ENCODE measurements around the gene MAN2B2.

MAN2B2 gene

GRCh38 chr4:6532102-6532501 is 42.9 kb upstream of the MAN2B2 start:
- TF ChIP-seq POU6F1 (CRISPR knock-in tag; IDR thresholded peaks at IDR 0.05; ENCODE audit: borderline replicate concordance, low read depth), result no peak
- no peak for TF ChIP-seq TSHZ2 (CRISPR knock-in tag; IDR thresholded peaks at IDR 0.05)
- no peak for TF ChIP-seq RARB (CRISPR knock-in tag; IDR thresholded peaks at IDR 0.05)
- TF ChIP-seq ISL1 (CRISPR knock-in tag; IDR thresholded peaks at IDR 0.05), result no peak
- TF ChIP-seq BACH2 (CRISPR knock-in tag; IDR thresholded peaks at IDR 0.05; ENCODE audit: borderline replicate concordance), result no peak
- no peak for TF ChIP-seq CSDC2 (CRISPR knock-in tag; IDR thresholded peaks at IDR 0.05)
- no peak for TF ChIP-seq GLIS3 (CRISPR knock-in tag; IDR thresholded peaks at IDR 0.05)
- no peak for TF ChIP-seq ZFP30 (CRISPR knock-in tag; IDR thresholded peaks at IDR 0.05)
- no peak for TF ChIP-seq ZNF8 (CRISPR knock-in tag; IDR thresholded peaks at IDR 0.05)
- TF ChIP-seq ZNF565 (CRISPR knock-in tag; conservative IDR thresholded peaks at IDR 0.05; ENCODE audit: low read depth), result no peak
- no peak for TF ChIP-seq OSR1 (CRISPR knock-in tag; IDR thresholded peaks at IDR 0.05)
- TF ChIP-seq CSRNP3 (CRISPR knock-in tag; IDR thresholded peaks at IDR 0.05), result no peak
- no peak for TF ChIP-seq ZFP3 (CRISPR knock-in tag; IDR thresholded peaks at IDR 0.05)
- no peak for TF ChIP-seq ZNF70 (CRISPR knock-in tag; IDR thresholded peaks at IDR 0.05)
- no peak for ATAC-seq

GRCh38 chr4:6532658-6533057 is 42.3 kb upstream of the MAN2B2 start:
- TF ChIP-seq OSR1 (CRISPR knock-in tag; IDR thresholded peaks at IDR 0.05) (no peak), PPARA (CRISPR knock-in tag; IDR thresholded peaks at IDR 0.05; ENCODE audit: borderline replicate concordance) (no peak), ZNF70 (CRISPR knock-in tag; IDR thresholded peaks at IDR 0.05) (no peak), ARNTL (CRISPR knock-in tag; IDR thresholded peaks at IDR 0.05; ENCODE audit: borderline replicate concordance, low read depth) (no peak), POU6F1 (CRISPR knock-in tag; IDR thresholded peaks at IDR 0.05; ENCODE audit: borderline replicate concordance, low read depth) (no peak), ZC3H10 (CRISPR knock-in tag; IDR thresholded peaks at IDR 0.05) (no peak), PATZ1 (CRISPR knock-in tag; IDR thresholded peaks at IDR 0.05; ENCODE audit: borderline replicate concordance) (no peak), ISL1 (CRISPR knock-in tag; IDR thresholded peaks at IDR 0.05) (no peak), ZFP30 (CRISPR knock-in tag; IDR thresholded peaks at IDR 0.05) (no peak), CSDC2 (CRISPR knock-in tag; IDR thresholded peaks at IDR 0.05) (no peak)
- ATAC-seq, result no peak

- no peak for ATAC-seq
- TF ChIP-seq ARNTL (CRISPR knock-in tag; IDR thresholded peaks at IDR 0.05; ENCODE audit: borderline replicate concordance, low read depth) (no peak), ZFP30 (CRISPR knock-in tag; IDR thresholded peaks at IDR 0.05) (no peak), PATZ1 (CRISPR knock-in tag; IDR thresholded peaks at IDR 0.05; ENCODE audit: borderline replicate concordance) (no peak), RARB (CRISPR knock-in tag; IDR thresholded peaks at IDR 0.05) (no peak), ISL1 (CRISPR knock-in tag; IDR thresholded peaks at IDR 0.05) (no peak), ZFP3 (CRISPR knock-in tag; IDR thresholded peaks at IDR 0.05) (no peak), ZC3H10 (CRISPR knock-in tag; IDR thresholded peaks at IDR 0.05) (no peak), CSRNP3 (CRISPR knock-in tag; IDR thresholded peaks at IDR 0.05) (no peak), BACH2 (CRISPR knock-in tag; IDR thresholded peaks at IDR 0.05; ENCODE audit: borderline replicate concordance) (no peak), TOX (CRISPR knock-in tag; IDR thresholded peaks at IDR 0.05; ENCODE audit: borderline replicate concordance) (no peak), ZNF8 (CRISPR knock-in tag; IDR thresholded peaks at IDR 0.05) (no peak), POU6F1 (CRISPR knock-in tag; IDR thresholded peaks at IDR 0.05; ENCODE audit: borderline replicate concordance, low read depth) (no peak), ZNF565 (CRISPR knock-in tag; conservative IDR thresholded peaks at IDR 0.05; ENCODE audit: low read depth) (no peak), ZNF70 (CRISPR knock-in tag; IDR thresholded peaks at IDR 0.05) (no peak), CSDC2 (CRISPR knock-in tag; IDR thresholded peaks at IDR 0.05) (no peak), OSR1 (CRISPR knock-in tag; IDR thresholded peaks at IDR 0.05) (no peak)
These were observed 40.9 kb upstream of the MAN2B2 start for GRCh38 chr4:6534050-6534449.

Measured in SK-N-SH treated with all-trans-retinoic acid at 6 μM for 48 hours (cell line).